ENCODE data around the gene OR8B4.
"Not testable (repeated sequence)": the region's sequence is repeated elsewhere in the genome, so short reads cannot be mapped to it uniquely, and the experiment has no call there.

Gene OR8B4

DNA sequence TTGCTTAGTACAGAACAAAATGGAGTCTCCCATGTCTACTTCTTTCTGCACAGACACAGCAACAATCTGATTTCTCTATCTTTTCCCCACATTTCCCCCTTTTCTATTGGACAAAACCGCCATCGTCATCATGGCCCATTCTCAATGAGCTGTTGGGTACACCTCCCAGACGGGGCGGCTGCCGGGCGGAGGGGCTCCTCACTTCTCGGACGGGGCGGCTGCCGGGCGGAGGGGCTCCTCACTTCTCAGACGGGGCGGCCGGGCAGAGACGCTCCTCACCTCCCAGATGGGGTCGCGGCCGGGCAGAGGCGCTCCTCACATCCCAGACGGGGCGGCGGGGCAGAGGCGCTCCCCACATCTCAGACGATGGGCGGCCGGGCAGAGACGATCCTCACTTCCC, 21.5 kb downstream of the OR8B4 start:
- not testable (repeated sequence) for DNase-seq

GRCh38 chr11:124402326-124402922, 22.2 kb downstream of the OR8B4 start:
- DNase-seq: peak; percentile 62

- DNase-seq: no peak
These were observed 25.7 kb downstream of the OR8B4 start, which contains the start of gene OR8B3 for GRCh38 chr11:124398924-124399323. Gene OR8B3 (minus strand): TSS chr11:124399024. CDS start chr11:124397351, 1,673 bp downstream.

- not testable (repeated sequence) for DNase-seq
These were observed 27.8 kb downstream of the OR8B4 start for GRCh38 chr11:124396847-124397246.

GRCh38 chr11:124394408-124394807, 30.3 kb downstream of the OR8B4 start:
- no peak for DNase-seq

DNA sequence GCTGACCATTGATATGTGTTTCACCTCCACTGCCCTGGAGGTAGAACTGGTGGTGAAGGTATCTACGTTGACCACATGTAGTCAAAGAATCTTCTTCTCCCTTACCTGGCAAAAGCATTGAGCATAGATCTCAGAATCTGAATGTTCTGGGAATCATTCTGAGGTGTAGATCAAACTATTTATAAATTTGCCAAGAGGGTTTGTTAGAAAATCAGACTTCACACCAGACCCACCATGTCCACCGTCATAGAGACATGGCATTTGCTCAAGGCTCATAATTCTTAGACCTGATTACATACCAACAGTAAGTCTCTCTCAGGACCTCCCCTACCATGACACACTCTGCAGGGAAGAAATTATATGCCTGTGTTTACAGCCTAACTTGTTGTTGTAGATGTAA, 40.3 kb downstream of the OR8B4 start, which contains the start of gene OR8B2:
TSS of gene OR8B2 (minus strand) at position 101 of the 400 bp plus-strand sequence. CDS start 1,156 bp downstream, outside the sequence.
- no peak for DNase-seq

GRCh38 chr11:124382857-124383256, 41.8 kb downstream of the OR8B4 start:
- not testable (repeated sequence) for DNase-seq

DNA sequence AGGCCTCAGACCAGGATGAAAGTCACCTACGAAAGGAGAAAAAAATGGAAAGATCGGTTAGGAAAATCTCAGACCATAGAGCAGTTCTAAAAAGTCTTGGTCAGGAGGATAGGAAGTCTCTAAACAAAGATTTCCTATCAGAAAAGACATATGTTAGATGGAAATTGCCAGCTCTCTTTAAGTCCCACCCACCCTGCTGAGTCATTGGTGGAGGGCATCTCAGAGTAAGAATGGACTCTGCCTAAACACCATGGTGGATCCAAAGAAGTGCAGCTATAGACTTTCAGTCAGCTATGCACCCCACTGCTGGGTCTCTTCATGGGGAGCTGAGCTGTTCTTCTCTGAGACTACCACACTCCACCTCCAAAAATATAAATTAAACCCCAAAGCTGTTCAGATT, 44.1 kb downstream of the OR8B4 start:
- no peak for DNase-seq

DNA sequence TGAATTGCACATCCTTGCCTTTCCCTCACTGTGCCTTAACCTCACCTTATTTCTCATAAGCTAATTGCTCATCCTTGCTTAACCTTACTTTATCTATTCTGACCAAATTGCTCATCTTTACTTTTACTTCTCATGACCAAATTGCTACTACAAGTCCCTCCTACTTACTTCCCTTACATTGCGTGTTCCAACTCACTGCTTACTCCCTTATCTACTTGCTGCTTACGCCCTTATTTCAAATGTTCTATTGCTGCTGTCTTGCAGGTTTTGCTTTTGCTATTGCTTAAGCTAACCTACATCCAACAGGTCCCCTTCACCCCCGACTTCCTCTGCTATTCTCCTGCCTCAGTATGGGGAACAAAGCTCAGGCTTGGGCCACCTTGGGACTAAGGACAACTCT, 48.4 kb downstream of the OR8B4 start:
- no peak for DNase-seq
